Activated T-helper 1 cell treated with anti-CD3 and anti-CD28 coated beads, Interleukin-2, amount 50 U/mL, for 16 hours (primary cell): Measurements from ENCODE around the gene TEDDM1.

Experiments used
- DNase-seq, 2 donors: peaks; one replicate each; pipeline ENCODE4 v3.0.0-alpha.2; 2020; ENCODE audit warnings: low read depth in 1 of 2, low spot score in 1 of 2

The TEDDM1 gene

GRCh38 chr1:182407724-182408123 lies 7.3 kb upstream of the TEDDM1 start:
- no peak for DNase-seq

GRCh38 chr1:182406012-182406411 lies 5.5 kb upstream of the TEDDM1 start:
- DNase-seq, result no peak

GRCh38 chr1:182405578-182405977 lies 5.1 kb upstream of the TEDDM1 start:
- DNase-seq, result no peak

- DNase-seq, result no peak
Measured at GRCh38 chr1:182404781-182405180, 4.3 kb upstream of the TEDDM1 start.

GRCh38 chr1:182397653-182398393 lies 2.6 kb downstream of the TEDDM1 start:
- DNase-seq, result no peak

GRCh38 chr1:182395906-182396305 lies 4.6 kb downstream of the TEDDM1 start:
- no peak for DNase-seq

- no peak for DNase-seq
Measured at GRCh38 chr1:182394055-182394775, 6.3 kb downstream of the TEDDM1 start.

GRCh38 chr1:182392050-182393028 lies 8.1 kb downstream of the TEDDM1 start:
- no peak for DNase-seq

- peak; percentile 40 for DNase-seq
Measured at GRCh38 chr1:182391362-182392049, 9.0 kb downstream of the TEDDM1 start, which contains the start of gene GLUL. Gene GLUL, minus strand, starts transcription at chr1:182391790. Its CDS starts 3,053 bp downstream, at chr1:182388737.

- DNase-seq, result no peak
Measured at GRCh38 chr1:182391028-182391361, 9.5 kb downstream of the TEDDM1 start.

GRCh38 chr1:182389619-182390047 lies 10.8 kb downstream of the TEDDM1 start:
- DNase-seq, result no peak

GRCh38 chr1:182388392-182389134 lies 11.9 kb downstream of the TEDDM1 start:
- DNase-seq, result no peak

- no peak for DNase-seq
Measured at GRCh38 chr1:182387566-182387965, 12.9 kb downstream of the TEDDM1 start.

- DNase-seq, result no peak
Measured at GRCh38 chr1:182386980-182387379, 13.5 kb downstream of the TEDDM1 start.

GRCh38 chr1:182385885-182386853 lies 14.3 kb downstream of the TEDDM1 start:
- no peak for DNase-seq

- DNase-seq, result no peak
Measured at GRCh38 chr1:182384387-182384960, 16.0 kb downstream of the TEDDM1 start.

GRCh38 chr1:182383934-182384333 lies 16.5 kb downstream of the TEDDM1 start:
- no peak for DNase-seq

- no peak for DNase-seq
Measured at GRCh38 chr1:182383037-182383661, 17.3 kb downstream of the TEDDM1 start.
